ENCODE measurements around the gene AGMAT. TPM values are rescaled to one million over a fixed set of nuclear protein-coding genes. Genes with fewer than 3 reads are reported as not detected.

The AGMAT gene
- total RNA-seq, 1 donor from 2014 or later, result 0.22 TPM

DNA sequence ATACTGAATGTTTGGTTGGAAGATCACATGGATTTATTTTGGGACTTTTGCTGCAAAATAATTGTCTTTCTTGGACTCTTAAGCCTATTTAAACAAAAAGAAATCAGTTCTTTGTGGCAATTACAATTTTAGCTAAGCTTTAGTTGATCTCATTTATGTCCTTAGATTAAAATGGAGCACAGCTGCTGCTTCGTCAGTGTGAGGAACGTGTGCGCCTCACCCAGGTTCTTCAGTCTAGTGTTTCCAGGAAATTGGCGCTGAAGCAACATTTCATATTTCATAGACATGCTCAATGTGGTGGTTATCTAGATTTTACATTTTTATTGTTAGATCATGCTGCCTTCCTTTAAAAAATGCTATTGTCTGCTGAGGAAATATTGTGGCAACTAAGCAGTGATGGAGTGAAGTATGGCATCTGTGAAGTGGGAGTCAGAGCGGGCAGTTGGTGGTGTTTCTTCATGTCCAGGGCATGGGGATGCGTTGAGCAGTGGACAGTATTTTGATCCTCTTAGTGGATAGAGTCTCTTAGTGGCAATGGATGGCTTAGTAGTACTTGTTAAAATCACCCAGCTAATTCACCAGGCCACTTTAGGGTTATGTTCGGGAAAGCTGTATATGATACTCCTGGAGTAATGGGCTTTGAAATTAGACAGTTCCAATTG is 38.0 kb upstream of the AGMAT start:
- Mint-ChIP-seq H3K36me3 (ENCODE audit: unreplicated experiment) (no peaks in the 10 kb centered on the region), H3K4me3 (ENCODE audit: unreplicated experiment) (no peak overlapping the region), H3K4me1 (ENCODE audit: low read depth, unreplicated experiment) (peaks cover 30% of the 10 kb centered on the region), H3K27ac (ENCODE audit: unreplicated experiment) (no peak overlapping the region), H3K9me3 (ENCODE audit: unreplicated experiment) (peaks cover 1% of the 10 kb centered on the region), H3K27me3 (ENCODE audit: unreplicated experiment) (no peaks in the 10 kb centered on the region)
- TF ChIP-seq, protein P1, sequence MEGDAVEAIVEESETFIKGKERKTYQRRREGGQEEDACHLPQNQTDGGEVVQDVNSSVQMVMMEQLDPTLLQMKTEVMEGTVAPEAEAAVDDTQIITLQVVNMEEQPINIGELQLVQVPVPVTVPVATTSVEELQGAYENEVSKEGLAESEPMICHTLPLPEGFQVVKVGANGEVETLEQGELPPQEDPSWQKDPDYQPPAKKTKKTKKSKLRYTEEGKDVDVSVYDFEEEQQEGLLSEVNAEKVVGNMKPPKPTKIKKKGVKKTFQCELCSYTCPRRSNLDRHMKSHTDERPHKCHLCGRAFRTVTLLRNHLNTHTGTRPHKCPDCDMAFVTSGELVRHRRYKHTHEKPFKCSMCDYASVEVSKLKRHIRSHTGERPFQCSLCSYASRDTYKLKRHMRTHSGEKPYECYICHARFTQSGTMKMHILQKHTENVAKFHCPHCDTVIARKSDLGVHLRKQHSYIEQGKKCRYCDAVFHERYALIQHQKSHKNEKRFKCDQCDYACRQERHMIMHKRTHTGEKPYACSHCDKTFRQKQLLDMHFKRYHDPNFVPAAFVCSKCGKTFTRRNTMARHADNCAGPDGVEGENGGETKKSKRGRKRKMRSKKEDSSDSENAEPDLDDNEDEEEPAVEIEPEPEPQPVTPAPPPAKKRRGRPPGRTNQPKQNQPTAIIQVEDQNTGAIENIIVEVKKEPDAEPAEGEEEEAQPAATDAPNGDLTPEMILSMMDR (IDR thresholded peaks at IDR 0.05; ENCODE audit: partially characterized antibody, unreplicated experiment), result no peak
- no peak for DNase-seq

DNA sequence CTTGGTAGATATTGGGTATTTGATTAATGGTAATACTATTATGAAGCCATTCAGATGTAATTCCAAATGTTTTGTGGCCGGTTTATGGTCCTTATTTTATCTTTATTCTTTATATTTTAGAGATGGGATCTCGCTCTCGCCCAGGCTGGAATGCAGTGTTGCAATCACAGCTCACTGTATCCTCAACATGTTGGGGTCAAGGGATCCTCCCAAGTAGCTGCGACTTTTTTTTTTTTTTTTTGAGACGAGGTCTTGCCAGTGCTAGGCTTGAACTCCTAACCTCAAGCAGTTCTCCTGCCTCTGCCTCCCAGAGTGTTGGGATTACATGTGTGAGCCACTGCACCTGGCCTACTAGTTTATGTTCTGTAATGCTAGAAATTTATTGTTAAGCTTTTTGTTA is 37.1 kb upstream of the AGMAT start:
- no peak for DNase-seq
- H3K27ac Mint-ChIP-seq (ENCODE audit: unreplicated experiment), result no peak overlapping the region
- H3K9me3 Mint-ChIP-seq (ENCODE audit: unreplicated experiment), result peaks cover 2% of the 10 kb centered on the region
- H3K4me3 Mint-ChIP-seq (ENCODE audit: unreplicated experiment), result no peak overlapping the region
- peaks cover 26% of the 10 kb centered on the region for H3K4me1 Mint-ChIP-seq (ENCODE audit: low read depth, unreplicated experiment)
- H3K27me3 Mint-ChIP-seq (ENCODE audit: unreplicated experiment), result no peaks in the 10 kb centered on the region
- TF ChIP-seq, protein P1 (IDR thresholded peaks at IDR 0.05; ENCODE audit: partially characterized antibody, unreplicated experiment), result no peak
- H3K36me3 Mint-ChIP-seq (ENCODE audit: unreplicated experiment), result no peaks in the 10 kb centered on the region

DNA sequence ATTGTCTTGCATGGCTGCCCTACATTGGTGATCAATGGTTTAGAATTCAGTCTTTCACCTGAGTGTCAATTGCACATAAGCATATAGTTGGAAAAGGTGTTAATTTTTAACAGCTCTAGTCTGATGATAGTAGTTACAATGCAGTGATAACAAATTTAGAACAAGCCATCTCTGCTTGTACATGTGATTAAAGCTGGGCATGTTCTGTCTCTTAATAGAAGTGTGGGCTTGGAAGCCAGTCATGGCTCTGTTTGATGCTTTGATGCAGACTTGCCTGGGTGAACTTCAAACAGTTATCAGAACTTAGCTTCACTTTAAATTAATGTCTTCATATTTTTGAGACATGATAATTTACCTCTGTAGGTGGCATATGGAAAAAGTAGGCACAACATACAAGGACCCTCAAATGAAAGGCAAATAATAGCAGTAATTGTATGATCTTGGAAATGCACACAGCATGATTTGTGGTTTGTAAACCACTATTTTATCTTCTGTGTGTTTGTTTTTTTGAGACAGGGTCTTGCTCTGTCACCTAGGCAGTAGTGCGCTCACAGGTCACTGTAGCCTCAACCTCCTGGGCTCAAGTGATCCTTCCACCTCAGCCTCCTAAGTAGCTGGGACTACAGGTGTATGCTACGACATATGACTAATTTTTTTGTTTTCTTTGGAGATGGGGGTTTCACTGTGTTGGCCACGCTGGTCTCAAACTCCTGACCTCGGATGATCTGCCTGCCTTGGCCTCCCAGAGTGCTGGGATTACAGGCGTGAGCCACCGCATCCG is 36.2 kb upstream of the AGMAT start:
- Mint-ChIP-seq H3K27ac (ENCODE audit: unreplicated experiment) (no peak overlapping the region), H3K4me1 (ENCODE audit: low read depth, unreplicated experiment) (peaks cover 17% of the 10 kb centered on the region), H3K9me3 (ENCODE audit: unreplicated experiment) (peaks cover 6% of the 10 kb centered on the region), H3K27me3 (ENCODE audit: unreplicated experiment) (no peaks in the 10 kb centered on the region), H3K4me3 (ENCODE audit: unreplicated experiment) (no peak overlapping the region), H3K36me3 (ENCODE audit: unreplicated experiment) (no peaks in the 10 kb centered on the region)
- DNase-seq, result no peak
- TF ChIP-seq, protein P1 (IDR thresholded peaks at IDR 0.05; ENCODE audit: partially characterized antibody, unreplicated experiment), result no peak

DNA sequence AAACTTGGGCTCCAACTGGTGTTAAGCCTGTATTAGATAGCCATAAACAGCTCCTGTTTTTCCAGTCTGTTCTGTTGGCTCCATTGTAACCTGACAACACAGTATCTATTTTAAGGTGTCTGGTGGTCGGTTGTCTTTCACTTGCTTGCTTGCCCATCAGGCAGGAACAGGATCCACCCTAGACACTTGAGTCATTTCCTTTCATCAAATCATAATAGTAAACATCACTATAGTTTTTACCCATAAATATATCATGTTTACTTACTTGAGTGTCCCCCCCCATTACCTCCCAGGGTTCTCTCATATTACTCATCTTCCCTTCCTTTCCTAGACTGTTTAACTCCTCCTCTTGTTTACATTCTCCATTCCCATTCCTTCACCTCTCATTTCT is 35.3 kb upstream of the AGMAT start:
- TF ChIP-seq, protein P1 (IDR thresholded peaks at IDR 0.05; ENCODE audit: partially characterized antibody, unreplicated experiment), result no peak
- Mint-ChIP-seq H3K36me3 (ENCODE audit: unreplicated experiment) (no peaks in the 10 kb centered on the region), H3K9me3 (ENCODE audit: unreplicated experiment) (peaks cover 6% of the 10 kb centered on the region), H3K4me1 (ENCODE audit: low read depth, unreplicated experiment) (peaks cover 15% of the 10 kb centered on the region), H3K27me3 (ENCODE audit: unreplicated experiment) (peaks cover 3% of the 10 kb centered on the region), H3K4me3 (ENCODE audit: unreplicated experiment) (no peak overlapping the region), H3K27ac (ENCODE audit: unreplicated experiment) (no peak overlapping the region)
- DNase-seq, result no peak
